Gastroesophageal sphincter (tissue), 4 donors: ENCODE measurements around the gene ATPAF1. TPM values are rescaled to one million over a fixed set of nuclear protein-coding genes. Genes with fewer than 3 reads are reported as not detected.
A peak's percentile ranks its signal among the peaks of the same experiment; 100 is the strongest.

ENCODE experiments used
- ATAC-seq: fragments of 150-250 bp; one replicate; pipeline ENCODE4 v1.9.1; 2016; ENCODE audit warnings: mild to moderate bottlenecking, moderate library complexity
- H3K27ac ChIP-seq, 4 donors: fragments of 200-600 bp; sonication (generic) in 3 of 4; 1 replicate in 3 of 4; 2 replicates in 1 of 4; pipeline ENCODE4 v1.5.1; 2016 to 2019
- H3K27me3 ChIP-seq: fragments of 200-600 bp; sonication (generic); one replicate; pipeline ENCODE4 v1.5.1; 2019
- H3K36me3 ChIP-seq, 2 donors: fragments of 200-600 bp; sonication (generic); one replicate each; pipeline ENCODE4 v1.5.1; 2019; ENCODE audit warnings: control low read depth in 1 of 2
- H3K4me1 ChIP-seq, 3 donors: fragments of 200-600 bp; sonication (generic); 1 replicate in 2 of 3; 2 replicates in 1 of 3; pipeline ENCODE4 v1.5.1; 2016 to 2019; ENCODE audit warnings: control low read depth in 2 of 3
- H3K4me3 ChIP-seq, 2 donors: fragments of 200-600 bp; sonication (generic); one replicate each; pipeline ENCODE4 v1.5.1; 2019; ENCODE audit warnings: mild to moderate bottlenecking in 1 of 2, moderate library complexity in 1 of 2
- H3K9me3 ChIP-seq, 3 donors: fragments of 200-600 bp; sonication (generic); one replicate each; pipeline ENCODE4 v1.5.1; 2017 to 2019; ENCODE audit warnings: control low read depth in 2 of 3
- CTCF ChIP-seq, 4 experiments: fragments of 200-600 bp in 2 of 4; fragments of 450-650 bp in 2 of 4; sonication (generic) in 1 of 4; IDR thresholded peaks; one replicate each; pipeline ENCODE4 v1.5.1; 2017 to 2019; ENCODE audit warnings: antibody characterized with exemption in 4 of 4, mild to moderate bottlenecking in 2 of 4, moderate library complexity in 2 of 4
- EP300 ChIP-seq: sonication (generic); formaldehyde crosslinking; IDR thresholded peaks from one replicate; pipeline ENCODE4 v1.6.1; 2017; ENCODE audit warnings: antibody characterized with exemption, mild to moderate bottlenecking
- POLR2A ChIP-seq, 2 donors: fragments of 450-650 bp; IDR thresholded peaks; one replicate each; pipeline ENCODE4 v1.6.1; 2017; ENCODE audit warnings: antibody characterized with exemption in 2 of 2, mild to moderate bottlenecking in 2 of 2, moderate library complexity in 1 of 2
- POLR2AphosphoS5 ChIP-seq: sonication (generic); formaldehyde crosslinking; IDR thresholded peaks from one replicate; pipeline ENCODE4 v1.6.1; 2017; ENCODE audit warnings: antibody characterized with exemption
- WGBS, 2 donors: methylation state at CpG; one replicate each; pipeline ENCODE4 v1.1.5; 2018; ENCODE audit warnings: low coverage in 1 of 2; 5-methylcytosine and 5-hydroxymethylcytosine counted together
- total RNA-seq, 4 donors: library from RNA; depleted of rRNA; stranded (reverse); fragments of >200 nt; gene quantifications; one replicate each; pipeline ENCODE4 v1.1.0, GENCODE V29; 2016

The ATPAF1 gene
- total RNA-seq, 4 donors from 2014 or later: 61.7 to 101 (median 81.8) TPM

- Histone ChIP-seq H3K4me3 (no peak overlapping the region), H3K9me3 (no peaks in the 10 kb centered on the region), H3K27ac (no peak overlapping the region), H3K36me3 (no peaks in the 10 kb centered on the region), H3K4me1 (peaks cover 2 to 40% (median 24%) of the 10 kb centered on the region in 3 donors), H3K27me3 (no peaks in the 10 kb centered on the region)
- 67 to 70% methylated on average over 2 to 4 of the region's 4 CpGs for WGBS, 2 donors
- ATAC-seq: no peak
- TF ChIP-seq CTCF (IDR thresholded peaks at IDR 0.05): no peak
- no peak for TF ChIP-seq EP300
Measured at GRCh38 chr1:46618754-46619415, 49.3 kb downstream of the ATPAF1 start.

GRCh38 chr1:46617833-46618232 is 50.3 kb downstream of the ATPAF1 start:
- H3K4me3 ChIP-seq: no peak overlapping the region
- no peak for TF ChIP-seq CTCF (IDR thresholded peaks at IDR 0.05)
- no peak for TF ChIP-seq POLR2AphosphoS5
- TF ChIP-seq EP300: no peak
- no peak for TF ChIP-seq POLR2A (IDR thresholded peaks at IDR 0.05)
- peaks cover 0 to 5% of the 10 kb centered on the region in 2 donors for H3K36me3 ChIP-seq
- H3K4me1 ChIP-seq: peaks cover 2 to 49% (median 33%) of the 10 kb centered on the region in 3 donors
- no peaks in the 10 kb centered on the region for H3K27me3 ChIP-seq
- ATAC-seq: no peak
- 78 to 84% methylated on average over 3 of the region's 3 CpGs for WGBS, 2 donors
- no peaks in the 10 kb centered on the region for H3K9me3 ChIP-seq
- peak overlapping the region in 1 of 4 donors; percentile 96 for H3K27ac ChIP-seq

GRCh38 chr1:46617108-46617800 is 50.9 kb downstream of the ATPAF1 start:
- Histone ChIP-seq H3K27ac (peak overlapping the region; percentile 57 to 99 (median 97)), H3K9me3 (no peaks in the 10 kb centered on the region), H3K36me3 (peaks cover 0 to 8% of the 10 kb centered on the region in 2 donors), H3K4me3 (peak overlapping the region; percentile 50 to 90), H3K27me3 (no peaks in the 10 kb centered on the region), H3K4me1 (peaks cover 2 to 53% (median 37%) of the 10 kb centered on the region in 3 donors)
- ATAC-seq: peak; percentile 49
- 25 to 67% methylated on average over 2 to 7 of the region's 10 CpGs for WGBS, 2 donors
- TF ChIP-seq POLR2AphosphoS5: no peak
- TF ChIP-seq POLR2A (IDR thresholded peaks at IDR 0.05): no peak
- TF ChIP-seq EP300: no peak
- TF ChIP-seq CTCF (IDR thresholded peaks at IDR 0.05): no peak

- peaks cover 2 to 57% (median 45%) of the 10 kb centered on the region in 3 donors for H3K4me1 ChIP-seq
- WGBS, 2 donors: no CpG with 5 or more reads among the region's 62 CpGs
Measured at GRCh38 chr1:46616277-46617107, 51.7 kb downstream of the ATPAF1 start, which contains the start of gene MOB3C. MOB3C (minus strand) TSS chr1:46616811; CDS start chr1:46613321, 3,490 bp downstream.

More at GRCh38 chr1:46616277-46617107, 51.7 kb downstream of the ATPAF1 start, which contains the start of gene MOB3C:
- peak; percentile 93 for ATAC-seq
- H3K27ac ChIP-seq: peak within 1 kb of the TSS; percentile 57 to 99 (median 97)
- H3K27me3 ChIP-seq: no peaks in the 10 kb centered on the region
- H3K9me3 ChIP-seq: no peaks in the 10 kb centered on the region
- H3K4me3 ChIP-seq: peak within 1 kb of the TSS; percentile 50 to 90
- H3K36me3 ChIP-seq: peaks cover 0 to 15% of the 10 kb centered on the region in 2 donors
- TF ChIP-seq EP300 (no peak), CTCF (IDR thresholded peaks at IDR 0.05) (peak in 3 of 4 experiments; percentile 5 to 12 (median 10)), POLR2A (IDR thresholded peaks at IDR 0.05) (peak; percentile 77 to 84), POLR2AphosphoS5 (peak; percentile 42)
